Measurements from ENCODE around the gene CCNYL1.
"Not testable (repeated sequence)": the region's sequence is repeated elsewhere in the genome, so short reads cannot be mapped to it uniquely, and the experiment has no call there.

CCNYL1 gene

DNA sequence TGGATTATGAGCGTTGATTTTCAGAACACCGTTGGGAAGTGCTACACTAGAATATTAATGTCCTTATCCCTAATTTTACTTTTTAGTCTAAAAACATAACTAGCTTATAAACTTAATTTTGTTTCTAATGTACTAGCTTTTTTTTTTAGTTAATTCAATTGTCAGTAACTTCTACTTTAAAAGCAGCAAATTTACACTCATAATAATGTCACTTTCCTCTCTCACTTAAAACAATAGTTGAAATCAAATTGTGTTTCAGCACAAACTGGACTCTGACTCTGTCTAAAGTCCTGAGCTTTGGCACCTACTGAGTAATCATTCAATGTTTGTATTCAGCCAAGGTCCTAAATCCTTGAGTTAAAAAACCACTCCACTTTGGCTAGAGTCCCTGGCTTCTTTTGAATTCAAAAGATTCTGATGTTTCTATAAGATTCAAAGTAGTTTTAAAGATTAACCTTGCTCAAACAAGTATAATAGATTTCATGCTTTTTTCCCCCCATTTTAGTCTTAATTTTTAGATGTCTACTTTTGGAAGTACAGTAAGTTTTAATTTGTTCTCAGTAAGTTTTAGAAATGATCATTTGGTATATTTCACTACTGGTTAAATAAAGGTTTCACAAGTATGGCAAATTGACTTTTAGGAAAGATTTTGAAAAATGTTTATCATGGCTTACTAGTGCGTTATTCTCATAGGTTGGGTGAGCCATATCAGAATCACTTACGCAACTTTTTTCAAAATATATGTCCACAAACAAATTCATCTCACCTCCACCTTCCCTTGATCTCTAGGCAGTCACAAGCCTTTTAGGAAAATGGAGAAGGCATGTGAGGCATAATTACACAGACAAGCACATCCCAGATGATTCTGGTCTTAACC is 23.4 kb downstream of the CCNYL1 start:
- no peak for DNase-seq (ENCODE audit: low read depth)

DNA sequence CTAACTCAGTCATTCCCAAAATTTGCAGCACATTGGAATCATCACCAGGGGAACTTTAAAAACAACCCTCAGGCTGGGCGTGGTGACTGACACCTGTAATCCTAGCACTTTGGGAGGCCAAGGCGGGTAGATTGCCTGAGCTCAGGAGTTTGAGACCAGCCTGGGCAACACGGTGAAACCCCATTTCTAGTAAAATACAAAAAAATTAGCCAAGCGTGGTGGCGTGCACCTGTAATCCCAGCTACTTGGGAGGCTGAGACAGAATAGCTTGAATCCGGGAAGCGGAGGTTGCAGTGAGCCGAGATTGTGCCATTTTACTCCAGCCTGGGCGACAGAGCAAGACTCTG is 24.0 kb downstream of the CCNYL1 start:
- not testable (repeated sequence) for DNase-seq (ENCODE audit: low read depth)

DNA sequence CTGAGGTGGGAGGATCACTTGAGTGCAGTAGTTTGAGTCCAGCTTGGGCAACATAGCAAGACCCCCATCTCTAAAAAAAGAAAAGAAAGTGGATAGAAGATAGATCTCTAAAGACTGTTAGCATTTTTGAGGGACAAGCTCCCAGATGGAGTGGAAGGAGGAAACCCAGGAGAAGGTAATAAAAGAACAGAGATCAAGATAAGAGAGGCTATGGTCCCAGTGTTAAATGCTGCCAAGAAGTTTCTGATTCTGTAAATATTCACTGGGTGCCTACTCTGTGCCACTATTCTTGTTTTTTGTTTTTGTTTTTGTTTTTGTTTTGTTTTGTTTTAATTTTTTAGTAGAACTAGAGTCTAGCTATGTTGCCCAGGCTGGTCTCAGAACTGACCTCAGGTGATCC is 32.1 kb downstream of the CCNYL1 start:
- DNase-seq (ENCODE audit: low read depth) = no peak

DNA sequence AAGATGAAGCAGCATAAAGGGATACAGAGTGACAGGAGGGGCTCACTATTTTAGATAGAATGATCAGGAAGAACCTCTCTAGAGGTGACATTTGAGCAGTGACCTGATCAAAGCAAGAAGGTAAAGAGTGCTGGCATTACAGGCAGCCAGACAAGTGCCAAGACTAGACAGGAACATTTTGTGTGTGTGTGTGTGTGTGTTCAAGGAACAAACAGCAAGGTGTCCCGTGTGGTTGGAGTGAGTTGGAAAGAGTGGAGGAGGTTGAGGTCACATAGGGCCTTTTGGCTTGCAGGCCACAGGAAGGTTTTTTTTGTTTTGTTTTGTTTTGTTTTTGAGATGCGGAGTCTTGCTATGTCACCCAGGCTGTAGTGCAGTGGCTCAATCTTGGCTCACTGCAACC is 32.6 kb downstream of the CCNYL1 start:
- no peak for DNase-seq (ENCODE audit: low read depth)

DNA sequence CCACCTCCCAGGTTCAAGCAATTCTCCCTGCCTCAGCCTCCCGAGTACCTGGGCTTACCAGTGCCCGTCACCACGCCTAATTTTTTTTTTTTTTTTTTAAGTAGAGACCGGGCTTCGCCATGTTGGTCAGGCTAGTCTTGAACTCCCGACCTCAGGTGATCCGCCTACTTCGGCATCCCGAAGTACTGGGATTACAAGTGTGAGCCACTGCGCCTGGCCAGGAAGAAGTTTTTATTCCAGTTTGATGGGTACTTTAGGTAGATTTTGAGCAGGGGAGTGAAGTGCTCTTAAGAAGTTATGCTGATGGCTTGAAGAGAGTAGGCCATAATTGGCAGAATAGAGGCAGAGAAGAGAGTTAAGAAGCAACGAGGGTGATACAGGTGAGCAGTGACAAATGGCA is 33.0 kb downstream of the CCNYL1 start:
- no peak for DNase-seq (ENCODE audit: low read depth)

DNA sequence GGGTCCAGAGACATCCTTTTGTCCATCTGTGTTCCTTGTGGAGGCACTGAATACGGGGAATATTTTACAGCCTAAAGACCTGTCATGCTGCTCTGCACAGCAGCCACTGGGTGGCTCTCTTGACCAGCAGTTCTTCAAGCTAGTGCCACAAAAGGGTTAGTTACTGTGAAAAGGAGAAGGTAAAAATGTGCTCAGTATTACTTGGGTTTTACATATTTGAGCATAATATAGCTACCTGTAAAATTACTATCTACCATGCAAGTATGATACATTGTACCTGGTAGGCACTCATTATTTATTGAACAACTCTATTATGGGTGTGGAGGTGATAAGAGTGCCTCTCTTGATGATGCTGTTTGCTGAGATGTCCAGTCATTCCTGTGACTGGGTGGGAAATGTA is 34.7 kb downstream of the CCNYL1 start:
- no peak for DNase-seq (ENCODE audit: low read depth)

DNA sequence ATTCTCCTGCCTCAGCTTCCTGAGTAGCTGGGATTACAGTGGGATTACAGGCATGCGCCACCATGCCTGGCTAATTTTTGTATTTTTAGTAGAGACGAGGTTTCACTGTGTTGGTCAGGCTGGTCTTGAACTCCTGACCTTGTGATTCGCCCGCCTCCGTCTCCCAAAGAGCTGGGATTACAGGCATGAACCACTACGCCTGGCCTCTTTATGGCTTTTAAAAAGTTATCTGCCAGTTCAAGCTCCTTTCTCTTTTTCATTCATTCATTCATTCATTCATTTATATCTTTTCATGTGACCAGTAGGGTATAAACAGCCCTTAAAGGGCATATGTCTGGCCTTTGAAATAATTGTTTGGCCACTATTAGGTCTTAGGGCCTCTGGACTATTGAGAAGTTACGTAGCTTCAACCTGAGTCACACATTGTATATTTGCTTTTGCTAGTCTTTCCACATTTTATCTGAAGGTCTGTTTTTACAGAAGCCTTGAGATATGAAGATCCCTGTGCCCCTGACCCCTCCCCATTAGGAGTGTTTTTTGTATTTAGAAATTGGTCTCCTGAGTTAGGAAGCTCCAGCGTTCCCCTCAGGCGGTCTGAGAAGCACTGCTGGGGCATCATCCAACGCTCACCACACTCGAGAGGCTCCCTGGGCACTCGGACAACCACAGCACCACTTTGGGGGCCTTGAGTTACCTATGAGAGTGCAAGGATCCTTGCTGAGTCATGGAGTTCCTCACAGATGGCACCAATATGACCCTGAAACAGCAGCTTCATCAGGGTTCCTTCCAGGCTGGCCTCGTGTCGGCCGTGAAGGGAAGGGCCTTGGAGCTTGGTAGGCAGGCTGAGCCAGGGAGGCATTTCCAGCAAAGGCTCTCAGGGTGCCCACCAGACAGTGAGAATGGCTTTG is 36.5 kb downstream of the CCNYL1 start:
- DNase-seq (ENCODE audit: low read depth) = no peak

DNA sequence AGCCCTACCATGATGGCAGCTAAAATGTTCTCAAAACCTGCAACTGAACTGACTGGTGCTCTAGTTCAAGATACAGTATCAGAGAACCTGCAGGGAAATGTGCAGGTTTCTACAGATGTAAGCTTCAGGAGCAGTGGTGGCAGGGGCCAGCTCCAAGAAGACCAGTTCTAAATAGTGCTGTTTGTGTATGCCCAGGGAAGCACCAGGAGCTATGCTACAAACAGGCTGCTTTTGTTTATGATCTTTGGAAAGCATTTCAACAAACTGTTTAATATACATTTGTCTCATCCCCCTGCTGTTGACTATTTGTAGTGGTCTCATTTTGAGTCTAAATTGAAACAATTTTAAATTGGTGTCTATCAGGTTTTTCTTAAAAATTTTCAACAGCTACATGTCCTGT is 37.6 kb downstream of the CCNYL1 start:
- DNase-seq (ENCODE audit: low read depth) = no peak

DNA sequence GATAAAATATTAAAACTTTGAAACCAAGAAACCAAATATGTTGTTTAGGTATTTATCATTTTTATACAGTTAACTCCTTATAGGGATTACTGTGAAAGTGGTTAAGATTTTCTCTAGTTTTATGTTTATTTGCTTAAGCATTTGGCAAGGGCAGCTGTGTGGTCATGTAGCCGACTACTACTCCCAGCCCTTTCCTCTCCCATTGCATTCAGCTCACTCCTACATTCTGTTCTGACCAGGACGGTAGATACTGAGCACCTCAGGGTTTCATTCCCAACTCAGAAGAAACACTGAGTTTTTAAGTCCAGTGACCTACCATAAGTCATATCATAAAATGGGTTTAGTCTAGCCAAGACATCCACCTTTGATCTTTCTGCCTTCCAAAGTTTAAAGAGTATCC is 38.4 kb downstream of the CCNYL1 start:
- DNase-seq (ENCODE audit: low read depth) = no peak

DNA sequence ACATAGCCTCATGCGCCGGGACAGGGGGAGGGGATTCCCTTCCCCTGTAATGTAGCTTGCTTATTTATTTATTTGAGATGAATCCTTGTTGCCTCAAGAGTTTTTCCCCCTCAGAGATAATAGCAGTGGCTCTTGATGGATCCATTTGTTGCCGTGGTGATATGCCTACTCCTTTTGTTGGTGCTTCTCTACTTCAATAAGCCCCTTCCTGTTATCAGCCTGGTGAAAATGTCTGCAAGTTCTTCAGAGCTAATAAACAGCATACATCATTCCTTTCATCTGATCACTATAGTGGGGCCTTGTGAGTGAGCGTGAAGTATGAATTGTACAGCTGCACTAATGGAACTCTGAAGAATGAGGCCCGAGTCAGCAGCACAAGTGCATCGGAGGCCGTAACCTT is 38.9 kb downstream of the CCNYL1 start:
- DNase-seq (ENCODE audit: low read depth) = no peak

DNA sequence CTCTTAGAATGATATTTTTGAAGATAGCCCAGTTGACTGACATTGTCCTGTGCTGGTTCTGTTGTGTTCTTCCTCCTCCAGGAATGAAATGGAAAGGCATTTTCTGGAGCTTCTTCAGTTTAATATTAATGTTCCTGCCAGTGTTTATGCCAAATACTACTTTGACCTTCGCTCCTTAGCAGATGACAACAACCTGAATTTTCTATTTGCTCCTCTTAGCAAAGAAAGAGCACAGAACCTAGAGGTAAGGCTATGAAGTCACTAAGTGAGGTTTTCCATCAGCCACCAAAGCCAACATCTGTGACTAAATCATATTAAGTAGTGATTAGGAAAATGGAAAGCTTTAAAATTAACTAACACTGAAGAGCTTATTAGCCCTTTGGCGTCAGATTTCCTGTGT is 39.4 kb downstream of the CCNYL1 start:
- no peak for DNase-seq (ENCODE audit: low read depth)

DNA sequence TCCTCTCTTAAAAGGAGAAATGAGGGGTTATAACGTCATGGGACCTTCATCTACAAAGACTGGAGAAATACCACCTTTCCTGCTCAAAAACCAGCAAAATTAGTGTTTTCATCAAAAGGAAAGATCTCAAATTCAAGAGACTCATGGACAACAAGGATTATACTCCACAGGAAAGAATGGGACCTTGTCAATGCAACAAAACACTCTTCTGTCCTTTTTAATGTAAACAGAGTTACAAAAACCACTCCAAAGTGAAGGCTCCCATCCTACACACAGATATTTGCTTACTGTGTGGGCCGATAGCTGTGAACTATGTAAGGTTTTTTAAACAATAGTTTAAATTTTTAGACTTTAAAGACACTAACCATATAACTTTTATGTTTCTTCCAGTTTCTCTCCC is 42.2 kb downstream of the CCNYL1 start:
- DNase-seq (ENCODE audit: low read depth) = not testable (repeated sequence)

DNA sequence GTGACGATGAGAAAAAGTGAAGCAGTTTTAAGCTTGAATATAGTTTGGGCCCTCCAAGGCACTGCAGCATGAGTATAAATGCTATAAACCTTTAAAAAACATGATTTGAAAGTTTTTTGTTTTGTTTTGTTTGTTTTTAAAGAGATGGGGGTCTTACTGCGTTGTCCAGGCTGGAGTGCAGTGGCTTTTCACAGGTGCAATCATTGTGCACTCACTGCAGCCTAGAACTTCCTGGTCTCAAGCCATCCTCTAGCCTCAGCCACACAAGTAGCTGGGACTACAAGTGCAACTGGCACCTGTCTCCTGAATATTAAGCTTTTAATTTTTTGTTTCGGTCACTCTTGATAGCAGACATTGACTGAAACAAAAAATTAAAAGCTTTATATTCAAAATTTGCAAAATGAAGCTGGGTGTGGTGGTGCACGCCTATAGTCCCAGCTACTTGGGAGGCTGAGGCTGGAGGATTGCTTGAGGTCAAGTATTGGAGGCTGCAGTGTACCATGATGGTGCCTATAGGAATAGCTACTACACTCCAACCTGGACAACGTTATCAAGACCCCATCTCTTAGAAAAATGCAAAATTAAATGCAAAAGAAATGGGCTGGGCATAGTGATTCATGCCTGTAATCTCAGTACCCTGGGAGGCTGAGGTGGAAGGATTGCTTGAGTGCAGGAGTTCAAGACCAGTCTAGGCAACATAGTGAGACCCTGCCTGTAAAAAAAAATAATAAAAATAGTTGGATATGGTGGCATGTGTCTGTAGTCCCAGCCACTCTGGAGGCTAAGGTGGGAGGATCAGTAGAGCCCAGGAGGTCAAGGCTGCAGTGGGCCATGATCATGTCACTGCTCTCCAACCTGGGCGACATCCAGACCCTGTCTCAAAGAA is 43.3 kb downstream of the CCNYL1 start:
- DNase-seq (ENCODE audit: low read depth) = no peak

DNA sequence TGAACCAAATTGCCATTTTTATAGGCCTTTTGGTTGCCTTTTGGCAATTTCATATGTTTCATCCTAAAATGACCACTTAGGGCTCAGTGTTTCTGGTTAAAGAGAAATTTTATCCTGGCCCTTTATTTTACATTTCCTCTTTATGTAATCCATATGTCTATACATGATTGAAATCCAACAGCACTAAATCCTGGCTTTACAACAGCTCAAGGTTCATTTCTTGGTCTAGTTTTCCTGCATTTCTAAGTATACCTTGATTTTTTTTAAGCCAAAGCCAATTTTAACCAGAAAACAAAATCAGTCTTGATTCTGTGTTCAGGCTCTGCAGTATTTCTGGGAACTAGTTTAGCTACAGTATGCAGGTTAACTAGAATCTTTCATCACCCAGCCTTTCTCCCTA is 46.6 kb downstream of the CCNYL1 start:
- DNase-seq (ENCODE audit: low read depth) = no peak

DNA sequence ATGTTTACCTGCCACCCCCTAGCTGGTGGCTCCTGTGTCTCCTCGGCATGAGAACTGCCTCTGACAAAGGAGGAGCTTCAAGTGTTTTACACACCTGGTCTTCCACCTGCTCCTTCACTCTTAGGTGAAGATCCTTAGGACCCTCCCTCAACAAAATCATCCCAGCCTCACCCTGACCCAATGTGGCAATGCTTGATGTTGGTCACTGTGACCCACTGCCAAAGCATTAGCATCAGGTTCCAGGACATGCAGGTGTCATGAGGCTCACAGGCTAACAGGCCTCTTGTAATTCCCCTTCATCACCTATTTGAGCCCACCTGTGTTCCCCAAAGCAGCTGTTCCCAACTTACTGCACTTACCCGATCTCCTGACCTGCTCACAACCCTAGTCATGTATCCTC is 48.5 kb downstream of the CCNYL1 start:
- DNase-seq (ENCODE audit: low read depth) = no peak

DNA sequence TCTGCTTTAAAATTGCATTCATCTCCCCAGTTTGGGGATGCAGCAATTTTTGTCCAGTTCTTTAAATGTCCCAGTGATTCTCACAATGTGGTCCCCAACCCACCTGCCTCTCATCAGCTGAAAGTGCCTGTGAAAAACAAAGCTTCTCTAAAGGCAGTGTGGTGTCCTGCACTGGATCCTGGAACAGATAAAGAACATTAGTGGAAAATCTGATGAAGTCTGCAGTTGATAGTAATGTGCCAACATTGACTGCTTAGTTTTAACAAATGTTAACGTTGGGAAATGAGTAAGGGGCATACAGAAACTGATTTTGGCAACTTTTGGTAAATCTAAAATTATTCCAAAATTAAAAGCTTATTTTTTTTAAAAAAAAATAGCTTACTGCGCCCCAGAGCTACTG is 49.0 kb downstream of the CCNYL1 start:
- DNase-seq (ENCODE audit: low read depth) = no peak

DNA sequence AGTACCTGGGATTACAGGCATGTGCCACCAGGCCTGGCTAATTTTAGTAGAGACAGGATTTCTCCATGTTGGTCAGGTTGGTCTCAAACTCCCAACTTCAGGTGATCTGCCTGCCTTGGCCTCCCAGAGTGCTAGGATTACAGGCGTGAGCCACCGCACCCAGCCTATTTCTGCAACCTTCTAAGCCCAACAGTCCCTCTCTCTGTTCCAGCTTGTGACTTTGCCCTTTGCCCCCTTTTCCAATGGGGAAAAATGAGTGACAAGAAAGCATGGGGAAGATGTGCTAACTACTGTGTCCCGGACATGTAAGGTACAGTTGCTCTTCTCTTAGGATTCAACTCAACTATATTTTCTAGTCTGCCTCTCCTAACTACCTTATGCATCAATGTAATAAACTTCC is 50.0 kb downstream of the CCNYL1 start:
- not testable (repeated sequence) for DNase-seq (ENCODE audit: low read depth)

DNA sequence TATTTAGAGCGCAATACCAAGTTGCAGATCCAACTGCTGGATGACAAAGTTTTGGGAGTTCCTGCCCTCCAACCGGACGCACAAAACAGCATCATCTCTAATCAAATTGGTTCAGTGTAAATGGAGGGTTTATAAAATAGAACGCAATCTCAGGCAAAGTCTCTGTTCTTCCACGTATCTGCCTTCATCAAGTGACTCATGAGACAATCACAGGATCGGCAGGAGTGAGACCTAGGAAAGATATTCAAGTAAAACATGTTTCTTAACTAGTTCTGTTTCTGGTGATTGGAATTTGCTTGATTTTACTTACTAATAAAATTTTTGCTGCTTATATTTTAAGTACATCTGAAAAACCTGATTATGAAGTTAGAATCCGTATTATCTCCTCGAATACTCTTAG is 50.7 kb downstream of the CCNYL1 start:
- no peak for DNase-seq (ENCODE audit: low read depth)

DNA sequence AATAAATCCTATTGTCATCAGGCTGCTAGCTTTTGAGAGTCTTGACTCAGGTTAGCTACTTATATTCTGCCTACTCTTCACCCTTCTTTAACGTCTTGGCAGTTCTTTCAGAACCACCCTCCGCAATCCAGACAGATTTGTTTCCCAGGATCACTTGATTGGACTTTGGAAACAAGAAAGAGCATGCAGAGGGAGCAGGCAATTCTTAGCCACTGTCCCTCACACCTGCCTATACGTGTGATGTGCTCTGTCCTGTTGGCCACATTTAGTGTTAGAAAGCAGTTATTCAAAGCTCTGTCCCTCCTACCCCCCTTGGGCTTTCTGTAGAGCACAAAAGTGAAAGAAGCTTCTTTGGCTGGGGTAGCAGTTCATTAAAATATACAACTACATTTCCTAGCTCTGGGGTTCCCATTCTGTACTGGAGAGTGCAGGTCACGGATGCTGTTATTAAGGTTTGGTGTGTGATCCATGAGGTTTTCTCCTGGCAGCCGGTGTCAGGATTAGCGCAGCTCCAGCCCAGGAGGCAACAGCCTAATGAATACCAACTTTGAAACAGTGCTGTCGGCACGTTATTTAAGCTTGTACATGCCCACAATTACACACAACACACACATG is 52.0 kb downstream of the CCNYL1 start:
- no peak for DNase-seq (ENCODE audit: low read depth)

DNA sequence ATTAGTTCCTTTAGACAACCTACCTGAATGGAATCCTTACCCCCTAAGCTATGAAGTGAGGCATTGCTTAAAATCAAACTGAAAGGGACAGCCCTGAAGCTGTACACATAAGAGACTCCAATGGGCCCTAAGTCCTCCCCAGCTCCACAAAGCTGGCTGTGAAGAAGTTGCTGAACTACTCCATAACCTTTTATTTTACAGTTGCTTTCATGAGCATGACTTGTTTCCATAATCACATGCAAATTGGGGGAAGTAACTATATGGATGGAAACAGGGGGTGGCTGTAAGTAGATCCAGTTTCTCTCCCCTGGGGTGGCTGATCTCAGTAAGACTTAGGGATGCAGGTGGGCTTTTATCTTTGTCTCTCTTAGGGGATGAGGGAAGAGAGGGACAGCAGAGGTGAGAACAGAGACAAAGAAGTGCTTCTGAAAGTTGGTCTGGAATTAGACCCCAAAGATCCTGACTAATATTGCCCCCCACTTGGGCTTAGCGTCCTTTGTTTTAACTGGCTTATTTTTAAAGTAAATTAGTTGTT is 52.7 kb downstream of the CCNYL1 start:
- DNase-seq (ENCODE audit: low read depth) = no peak

DNA sequence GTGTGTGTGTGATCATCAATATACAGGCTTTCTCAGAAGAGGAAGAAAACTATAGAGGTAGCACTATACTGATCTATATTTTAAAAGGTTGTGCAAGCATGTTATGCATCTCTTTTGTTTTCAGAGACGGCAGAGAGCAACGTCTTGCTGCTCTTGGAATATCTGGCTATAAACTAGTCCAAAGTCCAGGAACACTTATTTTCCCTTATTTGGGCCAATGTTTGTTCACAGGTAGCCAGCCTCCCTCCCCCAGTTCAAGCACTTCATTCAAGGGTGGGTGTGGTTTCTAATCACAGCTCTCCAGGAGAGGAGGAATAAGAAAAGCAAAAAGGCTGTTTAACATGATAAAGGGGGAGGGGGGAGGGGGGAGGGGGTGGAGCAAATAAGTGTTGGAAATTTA is 54.1 kb downstream of the CCNYL1 start:
- no peak for DNase-seq (ENCODE audit: low read depth)
